Transverse colon (tissue), 4 donors: ENCODE measurements around the gene GINS1.

Experiments
- CTCF ChIP-seq, 5 experiments: fragments of 200-600 bp in 3 of 5; fragments of 450-650 bp in 2 of 5; sonication (generic) in 3 of 5; IDR thresholded peaks; 1 replicate in 2 of 5; 2 replicates in 3 of 5; pipeline ENCODE4 v1.5.1; 2016 to 2017; ENCODE audit warnings: antibody characterized with exemption in 5 of 5, inconsistent platforms in 3 of 5, mild to moderate bottlenecking in 2 of 5, moderate library complexity in 1 of 5
- EP300 ChIP-seq: sonication (generic); formaldehyde crosslinking; IDR thresholded peaks from one replicate; pipeline ENCODE4 v1.6.1; 2017; ENCODE audit warnings: antibody characterized with exemption, low read depth
- POLR2A ChIP-seq: fragments of 450-650 bp; IDR thresholded peaks from one replicate; pipeline ENCODE4 v1.6.1; 2016; ENCODE audit warnings: antibody characterized with exemption, mild to moderate bottlenecking, moderate library complexity
- POLR2AphosphoS5 ChIP-seq, 3 donors: sonication (generic); formaldehyde crosslinking; IDR thresholded peaks; one replicate each; pipeline ENCODE4 v1.6.1; 2016; ENCODE audit warnings: antibody characterized with exemption in 3 of 3

GRCh38 chr20:25380945-25381614 lies 26.4 kb upstream of the GINS1 start:
- TF ChIP-seq EP300 (no peak), POLR2AphosphoS5 (IDR thresholded peaks at IDR 0.05) (no peak), POLR2A (no peak), CTCF (IDR thresholded peaks at IDR 0.05) (no peak)
